ENCODE data around the gene TBX20. TPM values are rescaled to one million over a fixed set of nuclear protein-coding genes. Genes with fewer than 3 reads are reported as not detected.
"Not testable (repeated sequence)": the region's sequence is repeated elsewhere in the genome, so short reads cannot be mapped to it uniquely, and the experiment has no call there.

TBX20 gene
- total RNA-seq, 1 experiment from 2014 or later: not detected

- intact Hi-C loops (cut with micrococcal nuclease); H3K36me3 Mint-ChIP-seq (ENCODE audit: insufficient read depth, unreplicated experiment); H3K27ac Mint-ChIP-seq (ENCODE audit: low read depth, unreplicated experiment); H3K9me3 Mint-ChIP-seq (ENCODE audit: unreplicated experiment); BruUV-seq (replicated peaks); H3K4me3 Mint-ChIP-seq (ENCODE audit: unreplicated experiment); H3K4me1 Mint-ChIP-seq (ENCODE audit: insufficient read depth, unreplicated experiment); DNase-seq (ENCODE audit: unreplicated experiment); CTCF ChIA-PET: not testable (repeated sequence)
- POLR2A ChIA-PET: interaction anchor here (0.7 kb wide), 1 partner anchor 774 kb away, joined by 3 read pairs; no protein-coding TSS in a partner anchor
- peaks cover 36% of the 10 kb centered on the region for H3K27me3 Mint-ChIP-seq (ENCODE audit: insufficient read depth, unreplicated experiment)
These were observed 69.9 kb downstream of the TBX20 start for GRCh38 chr7:35183873-35184503.

GRCh38 chr7:35180665-35181064, 73.2 kb downstream of the TBX20 start:
- H3K36me3 Mint-ChIP-seq (ENCODE audit: insufficient read depth, unreplicated experiment); H3K4me1 Mint-ChIP-seq (ENCODE audit: insufficient read depth, unreplicated experiment); H3K27ac Mint-ChIP-seq (ENCODE audit: low read depth, unreplicated experiment); POLR2A ChIA-PET; DNase-seq (ENCODE audit: unreplicated experiment); CTCF ChIA-PET; H3K9me3 Mint-ChIP-seq (ENCODE audit: unreplicated experiment); intact Hi-C loops (cut with micrococcal nuclease); H3K4me3 Mint-ChIP-seq (ENCODE audit: unreplicated experiment); BruUV-seq (replicated peaks): not testable (repeated sequence)
- peaks cover 48% of the 10 kb centered on the region for H3K27me3 Mint-ChIP-seq (ENCODE audit: insufficient read depth, unreplicated experiment)

GRCh38 chr7:35173176-35173575, 80.7 kb downstream of the TBX20 start:
- H3K27me3 Mint-ChIP-seq (ENCODE audit: insufficient read depth, unreplicated experiment): peaks cover 66% of the 10 kb centered on the region
- H3K27ac Mint-ChIP-seq (ENCODE audit: low read depth, unreplicated experiment); intact Hi-C loops (cut with micrococcal nuclease); H3K4me3 Mint-ChIP-seq (ENCODE audit: unreplicated experiment); H3K36me3 Mint-ChIP-seq (ENCODE audit: insufficient read depth, unreplicated experiment); BruUV-seq (replicated peaks); H3K9me3 Mint-ChIP-seq (ENCODE audit: unreplicated experiment); POLR2A ChIA-PET; DNase-seq (ENCODE audit: unreplicated experiment); CTCF ChIA-PET; H3K4me1 Mint-ChIP-seq (ENCODE audit: insufficient read depth, unreplicated experiment): not testable (repeated sequence)

DNA sequence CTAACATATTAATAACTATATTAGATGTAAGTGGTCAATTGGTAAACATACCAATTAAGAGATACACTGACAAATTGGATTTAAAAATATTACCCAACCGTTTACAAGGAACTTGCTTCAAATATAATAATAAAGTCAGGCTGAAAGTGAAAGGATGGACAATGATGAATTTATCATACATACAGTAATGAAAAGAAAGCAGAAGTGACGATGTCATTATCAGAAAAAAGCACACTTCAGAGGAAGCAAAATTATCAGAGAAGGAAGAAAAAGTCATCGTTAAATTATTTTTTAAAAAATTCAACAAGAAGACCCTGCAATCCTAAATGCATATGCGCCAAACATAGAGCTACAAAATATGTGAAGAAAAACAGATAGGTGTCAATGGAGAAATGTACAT, 81.8 kb downstream of the TBX20 start:
- POLR2A ChIA-PET; H3K9me3 Mint-ChIP-seq (ENCODE audit: unreplicated experiment); H3K4me3 Mint-ChIP-seq (ENCODE audit: unreplicated experiment); BruUV-seq (replicated peaks); H3K4me1 Mint-ChIP-seq (ENCODE audit: insufficient read depth, unreplicated experiment); intact Hi-C loops (cut with micrococcal nuclease); H3K36me3 Mint-ChIP-seq (ENCODE audit: insufficient read depth, unreplicated experiment); CTCF ChIA-PET; H3K27ac Mint-ChIP-seq (ENCODE audit: low read depth, unreplicated experiment); DNase-seq (ENCODE audit: unreplicated experiment): not testable (repeated sequence)
- peaks cover 57% of the 10 kb centered on the region for H3K27me3 Mint-ChIP-seq (ENCODE audit: insufficient read depth, unreplicated experiment)

GRCh38 chr7:35167658-35168057, 86.2 kb downstream of the TBX20 start:
- H3K4me1 Mint-ChIP-seq (ENCODE audit: insufficient read depth, unreplicated experiment); CTCF ChIA-PET; DNase-seq (ENCODE audit: unreplicated experiment); H3K36me3 Mint-ChIP-seq (ENCODE audit: insufficient read depth, unreplicated experiment); POLR2A ChIA-PET; H3K4me3 Mint-ChIP-seq (ENCODE audit: unreplicated experiment); BruUV-seq (replicated peaks); H3K27ac Mint-ChIP-seq (ENCODE audit: low read depth, unreplicated experiment); intact Hi-C loops (cut with micrococcal nuclease); H3K9me3 Mint-ChIP-seq (ENCODE audit: unreplicated experiment): not testable (repeated sequence)
- peaks cover 41% of the 10 kb centered on the region for H3K27me3 Mint-ChIP-seq (ENCODE audit: insufficient read depth, unreplicated experiment)

DNA sequence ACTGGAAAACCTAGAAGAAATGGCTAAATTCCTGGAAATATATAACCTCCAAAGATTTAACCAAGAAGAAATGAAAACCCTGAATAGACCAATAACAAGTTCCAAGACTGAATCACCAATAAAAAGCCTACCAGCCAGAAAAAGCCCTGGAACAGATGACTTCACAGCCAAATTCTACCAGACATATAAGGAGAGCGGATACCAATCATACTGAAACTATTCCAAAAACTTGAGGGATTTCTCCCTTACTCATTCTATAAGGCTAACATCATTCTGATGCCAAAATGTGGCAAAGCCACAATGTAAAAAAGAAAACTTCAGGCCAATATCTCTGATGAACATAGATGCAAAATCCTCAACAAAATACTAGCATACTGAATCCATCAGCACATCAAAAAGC, 86.7 kb downstream of the TBX20 start:
- H3K4me1 Mint-ChIP-seq (ENCODE audit: insufficient read depth, unreplicated experiment); intact Hi-C loops (cut with micrococcal nuclease): not testable (repeated sequence)

GRCh38 chr7:35161059-35161740, 92.7 kb downstream of the TBX20 start:
- H3K4me3 Mint-ChIP-seq (ENCODE audit: unreplicated experiment); H3K9me3 Mint-ChIP-seq (ENCODE audit: unreplicated experiment); intact Hi-C loops (cut with micrococcal nuclease); DNase-seq (ENCODE audit: unreplicated experiment); POLR2A ChIA-PET; CTCF ChIA-PET; H3K36me3 Mint-ChIP-seq (ENCODE audit: insufficient read depth, unreplicated experiment); BruUV-seq (replicated peaks); H3K27ac Mint-ChIP-seq (ENCODE audit: low read depth, unreplicated experiment); H3K4me1 Mint-ChIP-seq (ENCODE audit: insufficient read depth, unreplicated experiment): not testable (repeated sequence)
- H3K27me3 Mint-ChIP-seq (ENCODE audit: insufficient read depth, unreplicated experiment): peaks cover 44% of the 10 kb centered on the region

More for the DNA sequence above, 86.7 kb downstream of the TBX20 start:
- H3K27ac Mint-ChIP-seq (ENCODE audit: low read depth, unreplicated experiment); BruUV-seq (replicated peaks); H3K9me3 Mint-ChIP-seq (ENCODE audit: unreplicated experiment); DNase-seq (ENCODE audit: unreplicated experiment); POLR2A ChIA-PET; CTCF ChIA-PET; H3K36me3 Mint-ChIP-seq (ENCODE audit: insufficient read depth, unreplicated experiment); H3K4me3 Mint-ChIP-seq (ENCODE audit: unreplicated experiment): not testable (repeated sequence)
- peaks cover 43% of the 10 kb centered on the region for H3K27me3 Mint-ChIP-seq (ENCODE audit: insufficient read depth, unreplicated experiment)

Other genes starting within 250 kb of the TBX20 start
- gene DPY19L1, start 216.6 kb downstream of the TBX20 start, total RNA-seq (2022): 9.0 and 18.5 TPM in 2 replicates

All from MCF 10A (cell line).